H1 (cell line): ENCODE data around the gene ERI3. TPM values are rescaled to one million over a fixed set of nuclear protein-coding genes. Genes with fewer than 3 reads are reported as not detected.

Experiments used
- CTCF ChIA-PET: fragments of 300-600 bp; sonication (Branson Sonifier 250); formaldehyde crosslinking; loops from one replicate; lab custom pipeline; 2021; ENCODE audit not compliant: partially characterized antibody; lab: Charles Lee
- POLR2A ChIA-PET: fragments of 300-600 bp; sonication (Branson Sonifier 250); formaldehyde crosslinking; loops from one replicate; lab custom pipeline; 2021; ENCODE audit warnings: inconsistent platforms; ENCODE audit not compliant: partially characterized antibody; lab: Charles Lee
- DNase-seq, 2 experiments: peaks; one replicate each; pipeline versions ENCODE4 v3.0.0 to v3.0.0-alpha.2; 2010 to 2022; ENCODE audit warnings: low spot score in 2 of 2, low read depth in 1 of 2, mixed read lengths in 1 of 2
- FAIRE-seq: peaks from 2 replicates; lab custom pipeline; 2011; peaks lifted over from hg19 to GRCh38; lab: Jason Lieb, UNC
- H2AFZ ChIP-seq: 2 replicates; pipeline ENCODE4 v1.8.1; 2012; ENCODE audit warnings: low read length, inconsistent platforms
- H2AK5ac ChIP-seq: 2 replicates; pipeline ENCODE4 v1.6.1; 2013; ENCODE audit warnings: low read depth, low read length
- H2BK120ac ChIP-seq: replicated peaks from 2 replicates; pipeline ENCODE3; 2013; ENCODE audit warnings: low read depth, low read length, inconsistent platforms
- H2BK12ac ChIP-seq: 2 replicates; pipeline ENCODE4 v1.6.1; 2013; ENCODE audit warnings: low read depth, low read length
- H2BK15ac ChIP-seq: 2 replicates; pipeline ENCODE4 v1.6.1; 2013; ENCODE audit warnings: low read length
- H2BK20ac ChIP-seq: 2 replicates; pipeline ENCODE4 v1.6.1; 2013; ENCODE audit warnings: low read length
- H2BK5ac ChIP-seq: 2 replicates; pipeline ENCODE4 v1.6.1; 2013; ENCODE audit warnings: low read depth, low read length
- H3K14ac ChIP-seq: 2 replicates; pipeline ENCODE4 v1.6.1; 2013; ENCODE audit warnings: inconsistent platforms; ENCODE audit not compliant: insufficient read length
- H3K18ac ChIP-seq: 2 replicates; pipeline ENCODE4 v1.6.1; 2013; ENCODE audit warnings: low read length; ENCODE audit errors: extremely low read depth
- H3K23ac ChIP-seq: 2 replicates; pipeline ENCODE4 v1.6.1; 2013; ENCODE audit warnings: inconsistent platforms; ENCODE audit not compliant: insufficient read length
- H3K23me2 ChIP-seq: 2 replicates; pipeline ENCODE4 v1.6.1; 2013; ENCODE audit warnings: low read depth, low read length
- H3K27ac ChIP-seq: 2 replicates; pipeline ENCODE4 v1.6.1; 2011; ENCODE audit warnings: low read depth, low read length, inconsistent platforms
- H3K27me3 ChIP-seq, 4 experiments: replicated peaks in 1 of 4; 1 replicate in 1 of 4; 2 replicates in 3 of 4; pipeline versions ENCODE4 v1.6.1 to v1.8.1; 2011 to 2013; ENCODE audit warnings: low read length in 3 of 4, mild to moderate bottlenecking in 3 of 4, inconsistent platforms in 2 of 4, mixed read lengths in 2 of 4, moderate library complexity in 1 of 4; ENCODE audit not compliant: control insufficient read depth in 3 of 4, insufficient read depth in 3 of 4; ENCODE audit errors: extremely low read depth in 1 of 4
- H3K36me3 ChIP-seq, 4 experiments: 2 replicates each; pipeline versions ENCODE4 v1.6.1 to v1.8.1; 2011 to 2013; ENCODE audit warnings: mild to moderate bottlenecking in 4 of 4, low read length in 3 of 4, moderate library complexity in 2 of 4, control low read depth in 1 of 4, inconsistent platforms in 1 of 4; ENCODE audit not compliant: insufficient read depth in 4 of 4, control insufficient read depth in 2 of 4
- H3K4ac ChIP-seq: replicated peaks from 2 replicates; pipeline ENCODE3; 2013; ENCODE audit warnings: low read length, low read depth, mixed read lengths, inconsistent platforms; ENCODE audit not compliant: insufficient read length
- H3K4me1 ChIP-seq, 4 experiments: replicated peaks in 1 of 4; 1 replicate in 1 of 4; 2 replicates in 3 of 4; pipeline versions ENCODE4 v1.6.1 to v1.8.1; 2011 to 2013; ENCODE audit warnings: low read length in 3 of 4, inconsistent platforms in 2 of 4, mixed read lengths in 1 of 4; ENCODE audit not compliant: insufficient read depth in 4 of 4, control insufficient read depth in 3 of 4
- H3K4me2 ChIP-seq, 2 experiments: 2 replicates each; pipeline versions ENCODE4 v1.6.1 to v1.8.1; 2011 to 2013; ENCODE audit warnings: low read depth in 2 of 2, low read length in 2 of 2, control low read depth in 1 of 2, inconsistent platforms in 1 of 2, mild to moderate bottlenecking in 1 of 2; ENCODE audit not compliant: insufficient read depth in 1 of 2
- H3K4me3 ChIP-seq, 4 experiments: fragments of 200-600, 300-600 bp in 1 of 4; sonication (generic), shearing (Covaris generic), sonication (Bioruptor Twin) in 1 of 4; 2 replicates each; pipeline versions ENCODE4 v1.5.1 to v1.8.1; 2011 to 2016; ENCODE audit warnings: low read length in 4 of 4, low read depth in 3 of 4, control low read depth in 2 of 4, inconsistent platforms in 2 of 4, mild to moderate bottlenecking in 2 of 4, mixed read lengths in 1 of 4, moderate library complexity in 1 of 4; ENCODE audit not compliant: insufficient read depth in 2 of 4; ENCODE audit errors: extremely low read depth in 1 of 4
- H3K56ac ChIP-seq: replicated peaks from 2 replicates; pipeline ENCODE3; 2013; ENCODE audit warnings: low read depth, mild to moderate bottlenecking, mixed read lengths, low read length, inconsistent platforms; ENCODE audit not compliant: insufficient read length
- H3K79me1 ChIP-seq: 2 replicates; pipeline ENCODE4 v1.6.1; 2013; ENCODE audit warnings: low read depth, low read length, control low read depth
- H3K79me2 ChIP-seq, 2 experiments: 2 replicates each; pipeline versions ENCODE4 v1.6.1 to v1.8.1; 2012 to 2013; ENCODE audit warnings: low read length in 2 of 2, mild to moderate bottlenecking in 2 of 2, inconsistent platforms in 1 of 2; ENCODE audit not compliant: insufficient read depth in 2 of 2, control insufficient read depth in 1 of 2
- H3K9ac ChIP-seq, 4 experiments: replicated peaks in 1 of 4; 1 replicate in 1 of 4; 2 replicates in 3 of 4; pipeline versions ENCODE4 v1.6.1 to v1.8.1; 2011 to 2013; ENCODE audit warnings: low read depth in 3 of 4, low read length in 3 of 4, control low read depth in 2 of 4, mild to moderate bottlenecking in 2 of 4, moderate library complexity in 2 of 4, inconsistent platforms in 1 of 4; ENCODE audit errors: extremely low read depth in 1 of 4
- H3K9me3 ChIP-seq, 2 experiments: 2 replicates each; pipeline versions ENCODE4 v1.6.1 to v1.8.1; 2012 to 2013; ENCODE audit warnings: mild to moderate bottlenecking in 2 of 2, moderate library complexity in 2 of 2, control low read depth in 1 of 2, inconsistent platforms in 1 of 2, low read depth in 1 of 2, low read length in 1 of 2, mixed read lengths in 1 of 2; ENCODE audit not compliant: insufficient read depth in 2 of 2
- H4K20me1 ChIP-seq, 2 experiments: replicated peaks in 1 of 2; 2 replicates each; pipeline versions ENCODE3 to v1.8.1; 2011 to 2013; ENCODE audit warnings: inconsistent platforms in 2 of 2, low read length in 2 of 2, mild to moderate bottlenecking in 1 of 2; ENCODE audit not compliant: insufficient read depth in 2 of 2, control insufficient read depth in 1 of 2
- H4K5ac ChIP-seq: 2 replicates; pipeline ENCODE4 v1.6.1; 2013; ENCODE audit warnings: low read length, low read depth, mixed read lengths, inconsistent platforms; ENCODE audit not compliant: insufficient read length
- H4K8ac ChIP-seq: 2 replicates; pipeline ENCODE4 v1.8.0; 2013; ENCODE audit warnings: mild to moderate bottlenecking, moderate library complexity, low read length, inconsistent platforms; ENCODE audit not compliant: insufficient read depth; ENCODE audit errors: extremely low read depth
- H4K91ac ChIP-seq: replicated peaks from 2 replicates; pipeline ENCODE3; 2013; ENCODE audit warnings: low read length, mixed read lengths, inconsistent platforms; ENCODE audit not compliant: insufficient read length
- CTBP2 ChIP-seq: IDR thresholded peaks from 2 replicates; pipeline ENCODE4 v1.7.0; 2011; ENCODE audit warnings: borderline replicate concordance, mild to moderate bottlenecking, moderate library complexity, mixed read lengths, low read length; ENCODE audit not compliant: insufficient read depth, insufficient read length
- GTF2F1 ChIP-seq: IDR thresholded peaks from 2 replicates; pipeline ENCODE4 v1.6.1; 2012; ENCODE audit warnings: low read depth, low read length, improper control_type of control experiment, borderline replicate concordance
- PHF8 ChIP-seq: fragments of 200-600 bp; sonication (generic); conservative IDR thresholded peaks from 2 replicates; pipeline ENCODE4 v1.7.1; 2012; ENCODE audit warnings: low read depth, mild to moderate bottlenecking, inconsistent platforms, low read length, moderate library complexity
- POLR2AphosphoS5 ChIP-seq: IDR thresholded peaks from 2 replicates; pipeline ENCODE4 v1.6.1; 2011; ENCODE audit warnings: low read depth, low read length
- RBBP5 ChIP-seq: IDR thresholded peaks from 2 replicates; pipeline ENCODE4 v1.7.1; 2012; ENCODE audit warnings: low read depth, mild to moderate bottlenecking, inconsistent platforms, low read length, moderate library complexity, borderline replicate concordance
- SRF ChIP-seq: IDR thresholded peaks from 2 replicates; pipeline ENCODE4 v1.6.1; 2011; ENCODE audit warnings: mild to moderate bottlenecking, low read depth, low read length, moderate library complexity
- SUZ12 ChIP-seq: fragments of 200-600 bp; sonication (generic); IDR thresholded peaks from 2 replicates; pipeline ENCODE4 v1.6.1; 2012; ENCODE audit warnings: mild to moderate bottlenecking, inconsistent platforms, low read length, moderate library complexity, mixed read lengths
- WGBS, 2 experiments: shearing (Covaris generic) in 1 of 2; methylation state at CpG; one replicate each; pipeline versions ENCODE4 v1.1.6 to v1.1.7; 2013 to 2015; ENCODE audit warnings: low lambda C conversion rate in 2 of 2, mixed read lengths in 2 of 2, inconsistent platforms in 1 of 2, low coverage in 1 of 2, missing lambda C conversion rate in 1 of 2; ENCODE audit not compliant: insufficient replicate concordance in 2 of 2, insufficient coverage in 1 of 2, insufficient read length in 1 of 2; ENCODE audit errors: extremely low coverage in 1 of 2, missing lambda C conversion rate in 1 of 2; 5-methylcytosine and 5-hydroxymethylcytosine counted together
- polyA plus RNA-seq, 7 experiments: library from polyadenylated mRNA; depleted of rRNA in 3 of 7; stranded (reverse) in 5 of 7; unstranded in 2 of 7; fragments of >200 nt in 5 of 7; fragments of 200-250 nt in 2 of 7; gene quantifications; 1 replicate in 5 of 7; 2 replicates in 1 of 7; 4 replicates in 1 of 7; pipeline versions ENCODE4 v1.2.1 to v1.2.3, GENCODE V29; 2011 to 2013; ENCODE audit warnings: missing spikeins in 2 of 7, mixed read lengths in 2 of 7
- total RNA-seq: library from RNA; stranded (reverse); fragmentation: NEBNext Ultra II Directional; extraction: Animal tissue kit (Norgen Biotek cat#: 25700); gene quantifications from 2 replicates; pipeline ENCODE4 v1.2.1, GENCODE V29; 2021
- TF ChIP-seq, protein P1 (sequence below), 3 experiments: IDR thresholded peaks; 1 replicate in 2 of 3; 2 replicates in 1 of 3; pipeline versions ENCODE4 v1.5.1 to v1.6.1; 2011; ENCODE audit warnings: low read length in 3 of 3, mild to moderate bottlenecking in 3 of 3, inconsistent platforms in 2 of 3, low read depth in 1 of 3, moderate library complexity in 1 of 3; ENCODE audit not compliant: insufficient read depth in 1 of 3; ENCODE audit errors: control extremely low read depth in 1 of 3
- TF ChIP-seq, protein P2 (sequence below): IDR thresholded peaks from 2 replicates; pipeline ENCODE4 v1.6.1; 2012; ENCODE audit warnings: low read length, inconsistent platforms

The ERI3 gene
- total and polyA plus RNA-seq, 2 of the 8 experiments (the other 6 are each of a cell fraction or from before 2014, with no cell fraction given): 81.1 to 199 TPM

DNA sequence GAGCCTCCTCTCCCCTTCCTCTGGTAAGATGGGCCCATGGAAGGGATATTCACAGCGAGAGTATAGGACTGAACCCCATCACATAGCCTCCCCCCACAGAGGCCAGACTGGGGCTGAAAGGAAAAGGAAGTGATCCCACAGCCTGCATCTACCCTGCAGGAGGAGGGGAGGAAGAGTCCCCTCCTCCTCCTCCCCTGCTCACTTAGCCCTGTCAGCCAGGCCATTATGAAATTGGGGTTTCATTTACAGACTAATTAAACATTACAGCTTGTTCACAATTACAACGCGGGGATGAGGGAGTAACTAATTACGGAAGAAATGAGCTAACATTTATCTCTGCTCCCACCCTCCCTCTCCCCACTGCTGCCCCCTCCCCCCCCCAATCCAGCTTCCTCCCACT lies 116.4 kb downstream of the ERI3 start:
- Histone ChIP-seq H3K36me3 (peaks cover 0 to 5% (median 0%) of the 10 kb centered on the region in 4 experiments; a peak in 1 of 8 replicates), H4K20me1 (peaks cover 0 to 3% of the 10 kb centered on the region in 2 experiments), H3K56ac (no peak overlapping the region), H4K8ac (no peak overlapping the region), H3K79me1 (no peaks in the 10 kb centered on the region), H3K23ac (no peak overlapping the region), H2BK20ac (no peak overlapping the region), H3K18ac (no peak overlapping the region), H4K5ac (no peak overlapping the region), H3K27ac (no peak overlapping the region), H2BK15ac (no peak overlapping the region), H3K23me2 (no peaks in the 10 kb centered on the region; the same call in 1 of the 2 replicates), H3K4me2 (peak overlapping the region in 1 of 2 experiments; percentile 21; a peak in 2 of 4 replicates), H3K79me2 (no peaks in the 10 kb centered on the region), H3K27me3 (no peaks in the 10 kb centered on the region), H3K4me3 (no peak overlapping the region), H2AK5ac (no peak overlapping the region), H3K9ac (no peak overlapping the region), H2BK120ac (no peak overlapping the region), H2BK12ac (no peak overlapping the region), H3K4ac (no peak overlapping the region), H3K9me3 (no peaks in the 10 kb centered on the region), H2AFZ (no peak overlapping the region), H3K14ac (no peak overlapping the region), H3K4me1 (peaks cover 0 to 26% (median 15%) of the 10 kb centered on the region in 4 experiments; a peak in 6 of 7 replicates), H4K91ac (no peak overlapping the region), H2BK5ac (no peak overlapping the region)
- CTCF ChIA-PET: interaction anchor here (0.6 to 9.5 kb wide), 25 partner anchors 18 to 494 kb away, joined by 3 to 191 read pairs (median 4); partner anchors contain the start of gene DMAP1
- 74% methylated on average over 4 of the region's 4 CpGs; no CpG with 5 or more reads in 1 of the 2 experiments for WGBS, 2 experiments
- no peak for FAIRE-seq
- DNase-seq: no peak
- POLR2A ChIA-PET: interaction anchor here (0.6 to 3.3 kb wide), 7 partner anchors 14 to 411 kb away, joined by 3 to 11 read pairs (median 3); no protein-coding TSS in a partner anchor
- TF ChIP-seq, protein P1, sequence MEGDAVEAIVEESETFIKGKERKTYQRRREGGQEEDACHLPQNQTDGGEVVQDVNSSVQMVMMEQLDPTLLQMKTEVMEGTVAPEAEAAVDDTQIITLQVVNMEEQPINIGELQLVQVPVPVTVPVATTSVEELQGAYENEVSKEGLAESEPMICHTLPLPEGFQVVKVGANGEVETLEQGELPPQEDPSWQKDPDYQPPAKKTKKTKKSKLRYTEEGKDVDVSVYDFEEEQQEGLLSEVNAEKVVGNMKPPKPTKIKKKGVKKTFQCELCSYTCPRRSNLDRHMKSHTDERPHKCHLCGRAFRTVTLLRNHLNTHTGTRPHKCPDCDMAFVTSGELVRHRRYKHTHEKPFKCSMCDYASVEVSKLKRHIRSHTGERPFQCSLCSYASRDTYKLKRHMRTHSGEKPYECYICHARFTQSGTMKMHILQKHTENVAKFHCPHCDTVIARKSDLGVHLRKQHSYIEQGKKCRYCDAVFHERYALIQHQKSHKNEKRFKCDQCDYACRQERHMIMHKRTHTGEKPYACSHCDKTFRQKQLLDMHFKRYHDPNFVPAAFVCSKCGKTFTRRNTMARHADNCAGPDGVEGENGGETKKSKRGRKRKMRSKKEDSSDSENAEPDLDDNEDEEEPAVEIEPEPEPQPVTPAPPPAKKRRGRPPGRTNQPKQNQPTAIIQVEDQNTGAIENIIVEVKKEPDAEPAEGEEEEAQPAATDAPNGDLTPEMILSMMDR (IDR thresholded peaks at IDR 0.05; ENCODE audit: control extremely low read depth in 1 of 3, insufficient read depth in 1 of 3, low read depth in 1 of 3, low read length in 3 of 3): no peak
- no peak for TF ChIP-seq GTF2F1
- no peak for TF ChIP-seq RBBP5
- TF ChIP-seq SUZ12: no peak
- no peak for TF ChIP-seq SRF
- TF ChIP-seq PHF8: no peak
- no peak for TF ChIP-seq POLR2AphosphoS5
- TF ChIP-seq CTBP2: no peak
- TF ChIP-seq, protein P2, sequence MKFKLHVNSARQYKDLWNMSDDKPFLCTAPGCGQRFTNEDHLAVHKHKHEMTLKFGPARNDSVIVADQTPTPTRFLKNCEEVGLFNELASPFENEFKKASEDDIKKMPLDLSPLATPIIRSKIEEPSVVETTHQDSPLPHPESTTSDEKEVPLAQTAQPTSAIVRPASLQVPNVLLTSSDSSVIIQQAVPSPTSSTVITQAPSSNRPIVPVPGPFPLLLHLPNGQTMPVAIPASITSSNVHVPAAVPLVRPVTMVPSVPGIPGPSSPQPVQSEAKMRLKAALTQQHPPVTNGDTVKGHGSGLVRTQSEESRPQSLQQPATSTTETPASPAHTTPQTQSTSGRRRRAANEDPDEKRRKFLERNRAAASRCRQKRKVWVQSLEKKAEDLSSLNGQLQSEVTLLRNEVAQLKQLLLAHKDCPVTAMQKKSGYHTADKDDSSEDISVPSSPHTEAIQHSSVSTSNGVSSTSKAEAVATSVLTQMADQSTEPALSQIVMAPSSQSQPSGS: no peak
